ENCODE measurements around the gene GPR137.

GPR137 gene

GRCh38 chr11:64248578-64248977 is 37.1 kb upstream of the GPR137 start:
- H3K4me3 ChIP-seq (ENCODE audit: low read depth, low read length), result no peak overlapping the region
- DNase-seq (ENCODE audit: low read depth), result no peak
- TF ChIP-seq POLR2A (IDR thresholded peaks at IDR 0.05; ENCODE audit: extremely low read depth, insufficient read length), result no peak
- no peak for TF ChIP-seq MYC (IDR thresholded peaks at IDR 0.05; ENCODE audit: low read depth, low read length)
- no peak for TF ChIP-seq MAX (IDR thresholded peaks at IDR 0.05; ENCODE audit: low read depth, low read length)
- TF ChIP-seq CTCF (IDR thresholded peaks at IDR 0.05; ENCODE audit: low read depth, low read length), result no peak

GRCh38 chr11:64249038-64249437 is 36.6 kb upstream of the GPR137 start:
- no peak for DNase-seq (ENCODE audit: low read depth)
- no peak overlapping the region for H3K4me3 ChIP-seq (ENCODE audit: low read depth, low read length)
- TF ChIP-seq MAX (IDR thresholded peaks at IDR 0.05; ENCODE audit: low read depth, low read length) (no peak), MYC (IDR thresholded peaks at IDR 0.05; ENCODE audit: low read depth, low read length) (no peak), POLR2A (IDR thresholded peaks at IDR 0.05; ENCODE audit: extremely low read depth, insufficient read length) (no peak)

GRCh38 chr11:64249563-64250414 is 35.9 kb upstream of the GPR137 start:
- no peak for DNase-seq (ENCODE audit: low read depth)
- TF ChIP-seq MYC (IDR thresholded peaks at IDR 0.05; ENCODE audit: low read depth, low read length), result no peak
- TF ChIP-seq POLR2A (IDR thresholded peaks at IDR 0.05; ENCODE audit: extremely low read depth, insufficient read length), result no peak
- TF ChIP-seq MAX (IDR thresholded peaks at IDR 0.05; ENCODE audit: low read depth, low read length), result no peak
- TF ChIP-seq CTCF (IDR thresholded peaks at IDR 0.05; ENCODE audit: low read depth, low read length), result no peak
- H3K4me3 ChIP-seq (ENCODE audit: low read depth, low read length), result no peak overlapping the region

- no peak for TF ChIP-seq CTCF (IDR thresholded peaks at IDR 0.05; ENCODE audit: low read depth, low read length)
- no peak for TF ChIP-seq POLR2A (IDR thresholded peaks at IDR 0.05; ENCODE audit: extremely low read depth, insufficient read length)
- TF ChIP-seq MAX (IDR thresholded peaks at IDR 0.05; ENCODE audit: low read depth, low read length), result no peak; the same call in 1 of the 2 replicates
- TF ChIP-seq MYC (IDR thresholded peaks at IDR 0.05; ENCODE audit: low read depth, low read length), result no peak
- no peak overlapping the region for H3K4me3 ChIP-seq (ENCODE audit: low read depth, low read length)
- DNase-seq (ENCODE audit: low read depth), result peak; percentile 68
Measured at GRCh38 chr11:64250415-64251015, 35.1 kb upstream of the GPR137 start.

GRCh38 chr11:64251016-64251752 is 34.5 kb upstream of the GPR137 start, which contains the start of gene PLCB3:
Gene PLCB3 (plus strand): TSS chr11:64251530. CDS start chr11:64251650, 120 bp downstream.
- TF ChIP-seq CTCF (IDR thresholded peaks at IDR 0.05; ENCODE audit: low read depth, low read length), result peak; percentile 43
- peak; percentile 44 for TF ChIP-seq POLR2A (IDR thresholded peaks at IDR 0.05; ENCODE audit: extremely low read depth, insufficient read length)
- no peak for TF ChIP-seq MAX (IDR thresholded peaks at IDR 0.05; ENCODE audit: low read depth, low read length)
- 0 out of 2 replicates have a peak, but pooled peaks have one; percentile 4 for TF ChIP-seq MYC (IDR thresholded peaks at IDR 0.05; ENCODE audit: low read depth, low read length)
- H3K4me3 ChIP-seq (ENCODE audit: low read depth, low read length), result peak within 1 kb of the TSS; percentile 60
- DNase-seq (ENCODE audit: low read depth), result peak; percentile 60

Measured in NB4 (cell line).